IPS-15b (cell line): ENCODE data around the gene TMEM232.

Experiments
- H3K27me3 ChIP-seq: one replicate; pipeline ENCODE4 v1.6.1; 2013; ENCODE audit warnings: low read length; ENCODE audit not compliant: control insufficient read depth, insufficient read depth
- H3K36me3 ChIP-seq: one replicate; pipeline ENCODE4 v1.6.1; 2013; ENCODE audit warnings: low read length; ENCODE audit not compliant: control insufficient read depth, insufficient read depth
- H3K4me1 ChIP-seq: one replicate; pipeline ENCODE4 v1.6.1; 2013; ENCODE audit warnings: mild to moderate bottlenecking, low read length; ENCODE audit not compliant: control insufficient read depth, insufficient read depth
- H3K4me3 ChIP-seq: one replicate; pipeline ENCODE4 v1.5.1; 2013; ENCODE audit warnings: low read depth, low read length
- H3K9ac ChIP-seq: one replicate; pipeline ENCODE4 v1.6.1; 2013; ENCODE audit warnings: low read depth, mild to moderate bottlenecking, low read length
- H3K9me3 ChIP-seq: one replicate; pipeline ENCODE4 v1.6.1; 2013; ENCODE audit warnings: mild to moderate bottlenecking, low read length; ENCODE audit not compliant: control insufficient read depth, insufficient read depth

The TMEM232 gene

DNA sequence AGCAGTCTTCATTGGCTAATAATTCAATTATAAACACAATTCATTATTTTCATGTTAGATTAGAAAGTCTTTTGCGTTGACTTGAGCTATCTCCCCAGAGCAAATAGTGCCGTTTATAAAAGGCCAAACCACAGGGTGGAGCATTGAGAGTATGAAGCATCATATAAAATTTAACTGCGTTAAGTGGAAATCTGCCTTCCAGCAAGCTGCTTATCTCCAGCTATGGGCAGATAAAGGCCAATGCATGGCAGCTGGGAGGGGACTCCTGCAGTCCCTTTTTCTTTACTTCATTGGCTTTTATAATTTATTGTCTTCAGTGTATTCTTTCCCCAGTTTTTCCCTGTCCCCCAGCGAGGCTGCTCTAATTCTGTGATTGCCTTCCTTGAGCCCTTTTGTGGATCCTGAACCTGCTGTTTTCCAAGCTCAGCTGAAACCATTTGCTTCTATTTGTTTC lies 113.7 kb downstream of the TMEM232 start:
- H3K9me3 ChIP-seq, result no peaks in the 10 kb centered on the region
- no peaks in the 10 kb centered on the region for H3K36me3 ChIP-seq
- no peaks in the 10 kb centered on the region for H3K27me3 ChIP-seq
- H3K9ac ChIP-seq, result no peak overlapping the region
- no peak overlapping the region for H3K4me3 ChIP-seq
- no peaks in the 10 kb centered on the region for H3K4me1 ChIP-seq

DNA sequence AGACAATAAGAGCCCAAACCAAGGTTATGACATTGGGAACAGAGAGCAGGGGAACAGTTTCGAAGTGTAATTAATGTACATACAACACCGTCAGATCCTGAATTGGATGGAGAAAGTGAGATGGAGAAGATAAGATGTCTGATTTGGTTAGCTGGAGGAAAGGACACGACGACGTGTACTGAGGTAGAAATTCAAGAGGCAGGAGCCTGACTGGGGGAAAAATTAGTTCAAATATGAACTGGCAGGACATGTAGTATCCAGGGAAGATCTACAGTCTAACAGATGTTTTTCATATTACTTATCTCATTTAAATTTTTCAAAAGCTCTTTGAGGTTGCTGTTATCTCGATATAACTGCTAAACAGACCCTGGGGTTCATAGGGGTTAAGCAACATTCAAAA lies 114.7 kb downstream of the TMEM232 start:
- Histone ChIP-seq H3K9ac (no peak overlapping the region), H3K27me3 (no peaks in the 10 kb centered on the region), H3K36me3 (no peaks in the 10 kb centered on the region), H3K9me3 (no peaks in the 10 kb centered on the region), H3K4me1 (no peaks in the 10 kb centered on the region), H3K4me3 (no peak overlapping the region)

- Histone ChIP-seq H3K4me1 (no peaks in the 10 kb centered on the region), H3K4me3 (no peak overlapping the region), H3K36me3 (no peaks in the 10 kb centered on the region), H3K9ac (no peak overlapping the region), H3K27me3 (no peaks in the 10 kb centered on the region), H3K9me3 (no peaks in the 10 kb centered on the region)
These were observed 131.6 kb downstream of the TMEM232 start for GRCh38 chr5:110594866-110595265.

DNA sequence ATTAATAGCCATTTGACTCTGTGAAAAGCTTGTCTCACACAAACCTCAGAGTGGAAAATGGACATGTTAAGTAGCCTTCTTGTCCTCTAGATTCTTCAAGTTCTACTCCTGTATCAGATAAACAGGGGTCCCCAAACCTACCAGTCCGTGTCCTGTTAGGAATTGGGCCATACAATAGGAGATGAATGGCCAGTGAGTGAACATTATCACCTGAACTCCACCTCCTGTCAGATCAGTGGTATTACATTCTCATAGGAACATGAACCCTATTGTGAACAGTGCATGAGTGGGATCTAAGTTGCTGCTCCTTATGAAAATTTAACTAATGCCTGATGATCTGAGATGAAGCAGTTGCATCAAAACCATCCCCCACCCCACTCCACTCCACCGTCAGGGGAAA lies 136.3 kb downstream of the TMEM232 start:
- no peaks in the 10 kb centered on the region for H3K4me1 ChIP-seq
- no peak overlapping the region for H3K4me3 ChIP-seq
- H3K9me3 ChIP-seq, result no peaks in the 10 kb centered on the region
- H3K27me3 ChIP-seq, result no peaks in the 10 kb centered on the region
- H3K36me3 ChIP-seq, result no peaks in the 10 kb centered on the region
- H3K9ac ChIP-seq, result no peak overlapping the region

DNA sequence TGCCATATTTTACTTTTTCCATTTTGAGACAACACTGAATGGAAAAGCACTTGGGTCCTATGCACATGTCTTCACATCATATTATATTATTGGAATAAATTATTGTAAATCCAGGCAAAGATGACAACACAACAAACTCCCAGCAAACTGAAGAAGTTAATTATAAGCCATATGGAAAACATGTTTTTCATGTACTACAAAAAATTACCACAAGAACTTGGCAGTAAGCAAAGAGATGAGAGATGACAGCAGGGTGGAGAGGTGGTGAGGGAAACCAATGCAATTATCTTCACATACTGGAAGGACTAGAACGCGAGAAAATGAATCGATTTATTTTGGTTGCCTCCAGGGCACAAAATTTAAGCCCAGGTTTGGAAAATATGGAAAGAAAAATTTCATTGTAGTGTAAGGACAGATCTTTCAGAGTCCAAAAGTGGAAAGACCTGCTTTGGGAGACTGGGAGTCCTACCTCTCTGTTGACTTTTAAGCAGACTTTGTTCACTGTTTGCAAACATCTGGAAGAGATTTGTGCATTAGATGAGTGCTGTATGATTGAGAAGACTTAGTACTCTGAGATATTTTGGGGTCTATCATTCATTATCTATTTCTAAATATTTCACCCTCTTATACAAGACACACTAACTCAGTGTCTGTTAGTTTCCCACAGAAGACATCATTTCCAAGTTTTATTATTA lies 138.0 kb downstream of the TMEM232 start:
- Histone ChIP-seq H3K27me3 (no peaks in the 10 kb centered on the region), H3K36me3 (no peaks in the 10 kb centered on the region), H3K9me3 (no peaks in the 10 kb centered on the region), H3K4me3 (no peak overlapping the region), H3K4me1 (no peaks in the 10 kb centered on the region), H3K9ac (peak overlapping the region; percentile 6)

DNA sequence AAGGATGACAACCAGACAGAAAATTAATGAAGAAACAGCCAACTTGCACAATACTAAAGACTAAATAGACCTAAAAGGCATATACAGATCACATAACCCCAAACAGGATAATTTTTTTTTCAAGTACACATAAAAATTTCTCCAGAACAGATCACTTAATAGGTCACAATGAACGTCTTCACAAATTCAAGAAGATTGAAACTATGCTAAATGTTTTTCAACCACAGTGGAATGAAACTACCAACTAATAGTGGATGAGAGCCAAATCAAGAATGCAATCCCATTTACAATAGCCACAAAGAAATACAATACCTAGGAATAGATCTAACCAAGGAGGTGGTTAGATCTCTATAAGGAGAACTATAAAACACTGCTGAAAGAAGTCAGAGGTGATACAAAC lies 145.8 kb downstream of the TMEM232 start:
- Histone ChIP-seq H3K27me3 (no peaks in the 10 kb centered on the region), H3K4me1 (no peaks in the 10 kb centered on the region), H3K4me3 (no peak overlapping the region)

GRCh38 chr5:110572729-110573128 lies 153.7 kb downstream of the TMEM232 start:
- H3K9ac ChIP-seq, result no peak overlapping the region
- H3K9me3 ChIP-seq, result no peaks in the 10 kb centered on the region
- no peaks in the 10 kb centered on the region for H3K27me3 ChIP-seq
- H3K4me1 ChIP-seq, result no peaks in the 10 kb centered on the region
- H3K4me3 ChIP-seq, result no peak overlapping the region
- H3K36me3 ChIP-seq, result no peaks in the 10 kb centered on the region

More for the DNA sequence above, 145.8 kb downstream of the TMEM232 start:
- H3K9ac ChIP-seq, result no peak overlapping the region
- H3K36me3 ChIP-seq, result no peaks in the 10 kb centered on the region
- H3K9me3 ChIP-seq, result no peaks in the 10 kb centered on the region

DNA sequence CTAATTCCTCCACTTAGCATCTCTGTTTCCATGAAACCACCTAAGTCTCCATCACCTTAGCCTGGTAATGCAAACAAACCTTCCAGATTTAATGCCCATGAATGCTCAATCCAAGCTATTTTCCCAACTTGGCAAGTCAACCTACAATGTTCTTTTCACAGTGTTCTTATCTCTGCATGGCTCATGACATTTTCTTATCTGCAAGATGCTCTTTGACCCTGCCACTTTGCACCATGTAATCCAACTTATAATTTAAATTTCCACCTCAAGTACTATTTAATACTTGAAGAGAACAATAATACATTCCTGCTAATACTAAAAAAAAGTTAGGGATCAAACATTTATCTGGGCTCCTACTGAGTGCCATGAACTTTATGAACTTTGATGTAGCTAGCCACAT lies 164.3 kb downstream of the TMEM232 start:
- H3K9ac ChIP-seq, result no peak overlapping the region
- no peaks in the 10 kb centered on the region for H3K27me3 ChIP-seq
- H3K9me3 ChIP-seq, result no peaks in the 10 kb centered on the region
- H3K4me1 ChIP-seq, result no peaks in the 10 kb centered on the region
- no peaks in the 10 kb centered on the region for H3K36me3 ChIP-seq
- no peak overlapping the region for H3K4me3 ChIP-seq

DNA sequence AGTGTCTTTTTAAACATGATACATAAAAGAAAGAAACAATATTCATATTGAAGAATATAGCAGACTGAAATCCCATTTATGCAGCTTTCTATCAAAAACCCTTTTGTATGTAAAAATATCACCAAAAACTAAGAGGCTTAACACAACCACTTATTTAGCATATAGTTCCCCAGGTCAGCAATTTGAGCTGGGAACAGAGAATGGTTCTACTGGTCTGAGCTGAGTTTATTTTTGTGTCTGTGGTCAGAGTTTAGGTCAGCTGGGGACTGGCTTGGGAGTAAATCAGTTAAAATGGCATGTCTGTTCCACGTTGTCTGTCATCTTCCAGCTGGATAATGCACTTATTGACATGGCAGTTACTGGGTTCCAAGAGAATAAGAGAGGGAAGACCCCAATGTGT lies 165.0 kb downstream of the TMEM232 start:
- Histone ChIP-seq H3K27me3 (no peaks in the 10 kb centered on the region), H3K4me3 (no peak overlapping the region), H3K9me3 (no peaks in the 10 kb centered on the region), H3K4me1 (no peaks in the 10 kb centered on the region), H3K9ac (no peak overlapping the region), H3K36me3 (no peaks in the 10 kb centered on the region)

DNA sequence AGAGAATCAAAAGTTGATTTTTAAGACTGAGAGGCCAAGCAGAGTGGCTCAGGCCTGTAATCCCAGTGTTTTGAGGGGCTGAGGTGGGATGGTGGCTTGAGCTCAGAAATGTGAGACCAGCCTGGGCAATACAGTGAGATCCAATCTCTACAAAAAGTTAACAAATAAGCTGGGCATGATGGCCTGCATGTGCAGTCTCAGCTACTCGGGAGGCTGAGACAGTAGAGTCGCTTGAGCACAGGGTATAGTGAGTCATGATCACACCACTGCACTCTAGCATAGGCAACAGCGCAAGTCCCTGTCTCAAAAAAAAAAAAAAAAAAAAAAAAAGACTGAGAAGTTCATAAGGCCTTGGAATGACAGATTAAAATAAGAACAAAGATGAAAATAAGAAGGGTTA lies 177.2 kb downstream of the TMEM232 start:
- Histone ChIP-seq H3K9ac (no peak overlapping the region), H3K36me3 (no peaks in the 10 kb centered on the region), H3K27me3 (no peaks in the 10 kb centered on the region), H3K9me3 (no peaks in the 10 kb centered on the region), H3K4me3 (no peak overlapping the region), H3K4me1 (no peaks in the 10 kb centered on the region)

- H3K9ac ChIP-seq, result no peak overlapping the region
- no peaks in the 10 kb centered on the region for H3K9me3 ChIP-seq
These were observed 178.3 kb downstream of the TMEM232 start for GRCh38 chr5:110548171-110548570.

DNA sequence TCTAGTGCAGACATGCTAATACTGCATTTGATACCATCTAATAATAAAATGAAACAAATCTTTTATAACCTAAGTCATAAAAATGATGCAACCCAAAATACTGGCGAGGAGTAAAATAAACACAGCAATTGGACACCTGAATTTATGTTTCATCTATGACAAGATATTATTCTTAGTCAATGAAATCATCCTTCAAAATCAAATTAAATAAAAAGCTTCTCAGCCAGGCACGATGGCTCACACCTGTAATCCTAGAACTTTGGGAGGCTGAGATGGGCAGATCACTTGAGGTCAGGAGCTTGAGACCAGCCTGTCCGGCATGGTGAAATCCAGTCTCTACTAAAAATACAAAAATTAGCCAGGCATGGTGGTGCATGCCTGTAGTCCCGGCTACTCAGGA lies 179.0 kb downstream of the TMEM232 start:
- no peaks in the 10 kb centered on the region for H3K4me1 ChIP-seq
- H3K9me3 ChIP-seq, result no peaks in the 10 kb centered on the region
- H3K27me3 ChIP-seq, result no peaks in the 10 kb centered on the region
- no peak overlapping the region for H3K9ac ChIP-seq
- no peaks in the 10 kb centered on the region for H3K36me3 ChIP-seq
- H3K4me3 ChIP-seq, result no peak overlapping the region

More at GRCh38 chr5:110548171-110548570, 178.3 kb downstream of the TMEM232 start:
- no peak overlapping the region for H3K4me3 ChIP-seq
- no peaks in the 10 kb centered on the region for H3K4me1 ChIP-seq
- H3K36me3 ChIP-seq, result no peaks in the 10 kb centered on the region
- no peaks in the 10 kb centered on the region for H3K27me3 ChIP-seq
